DND-41 (cell line): Measurements from ENCODE around the gene FAM111B.

Experiments
- ATAC-seq: fragments of 200-7000 bp; cut with Tn5 transposase; 3 replicates; pipeline ENCODE4 v1.9.1; 2021; ENCODE audit warnings: low read depth; ENCODE audit not compliant: insufficient read depth
- DNase-seq: peaks from one replicate; pipeline ENCODE4 v3.0.0-alpha.2; 2020
- H2AFZ ChIP-seq: 2 replicates; pipeline ENCODE4 v1.6.0; 2012; ENCODE audit warnings: low read depth, low read length
- H3K27ac ChIP-seq: 2 replicates; pipeline ENCODE4 v1.5.1; 2012; ENCODE audit warnings: low read length, inconsistent platforms
- H3K27me3 ChIP-seq: fragments of 200-600 bp; sonication (generic); 2 replicates; pipeline ENCODE4 v1.6.0; 2012; ENCODE audit warnings: low read length, mild to moderate bottlenecking, inconsistent platforms; ENCODE audit not compliant: insufficient read depth, poor library complexity
- H3K36me3 ChIP-seq: 2 replicates; pipeline ENCODE4 v1.5.1; 2012; ENCODE audit warnings: low read length, inconsistent platforms; ENCODE audit not compliant: insufficient read depth
- H3K4me1 ChIP-seq: 2 replicates; pipeline ENCODE4 v1.5.1; 2012; ENCODE audit warnings: mild to moderate bottlenecking, low read length; ENCODE audit not compliant: insufficient read depth
- H3K4me2 ChIP-seq: 2 replicates; pipeline ENCODE4 v1.6.0; 2012; ENCODE audit warnings: mild to moderate bottlenecking, moderate library complexity, low read length, inconsistent platforms; ENCODE audit not compliant: insufficient read depth
- H3K4me3 ChIP-seq, 2 experiments: fragments of 200-600 bp in 1 of 2; shearing (Covaris generic) in 1 of 2; 2 replicates each; pipeline ENCODE4 v1.5.1; 2012 to 2016; ENCODE audit warnings: inconsistent platforms in 2 of 2, low read length in 2 of 2, mild to moderate bottlenecking in 2 of 2, low read depth in 1 of 2, moderate library complexity in 1 of 2
- H3K79me2 ChIP-seq: 2 replicates; pipeline ENCODE4 v1.6.0; 2012; ENCODE audit warnings: low read length, inconsistent platforms; ENCODE audit not compliant: insufficient read depth
- H3K9ac ChIP-seq: 2 replicates; pipeline ENCODE4 v1.6.0; 2012; ENCODE audit warnings: low read depth, mild to moderate bottlenecking, inconsistent platforms, low read length, moderate library complexity
- H3K9me3 ChIP-seq: 2 replicates; pipeline ENCODE4 v1.5.1; 2012; ENCODE audit warnings: low read length, moderate library complexity, mild to moderate bottlenecking, inconsistent platforms; ENCODE audit not compliant: insufficient read depth, severe bottlenecking
- H4K20me1 ChIP-seq: 2 replicates; pipeline ENCODE4 v1.6.0; 2012; ENCODE audit warnings: low read length; ENCODE audit not compliant: insufficient read depth
- CTCF ChIP-seq: IDR thresholded peaks from 2 replicates; pipeline ENCODE4 v1.5.1; 2012; ENCODE audit warnings: borderline replicate concordance, low read length, moderate library complexity, mild to moderate bottlenecking; ENCODE audit not compliant: poor library complexity, severe bottlenecking; ENCODE audit errors: extremely low read depth
- EZH2 ChIP-seq: IDR thresholded peaks from 3 replicates; pipeline ENCODE4 v1.6.1; 2012; ENCODE audit warnings: borderline replicate concordance, low read depth, mild to moderate bottlenecking, moderate library complexity, low read length, inconsistent platforms; ENCODE audit not compliant: severe bottlenecking

Gene FAM111B

GRCh38 chr11:59171508-59172322, 64.7 kb downstream of the FAM111B start, which contains the start of gene DTX4:
Gene DTX4 (plus strand): TSS chr11:59172132. CDS start chr11:59172596, 464 bp downstream.
- H3K9ac ChIP-seq = peak within 1 kb of the TSS; percentile 60
- H3K27ac ChIP-seq = peak within 1 kb of the TSS; percentile 65
- H3K36me3 ChIP-seq = no peaks in the 10 kb centered on the region
- H3K79me2 ChIP-seq = no peaks in the 10 kb centered on the region
- DNase-seq = peak; percentile 91
- peaks cover 3% of the 10 kb centered on the region for H3K27me3 ChIP-seq
- no peaks in the 10 kb centered on the region for H3K9me3 ChIP-seq
- ATAC-seq = peak; percentile 87
- H2AFZ ChIP-seq = peak within 1 kb of the TSS; percentile 85
- H3K4me2 ChIP-seq = peak within 1 kb of the TSS; percentile 83
- H3K4me1 ChIP-seq = peaks cover 18% of the 10 kb centered on the region
- TF ChIP-seq CTCF (peak; percentile 90), EZH2 (no peak)
- H4K20me1 ChIP-seq = no peaks in the 10 kb centered on the region
- H3K4me3 ChIP-seq = peak within 1 kb of the TSS; percentile 19 to 61; a peak in 3 of 4 replicates

- Histone ChIP-seq H3K9me3 (no peaks in the 10 kb centered on the region), H4K20me1 (no peaks in the 10 kb centered on the region), H3K9ac (peak overlapping the region; percentile 60), H3K4me2 (peak overlapping the region; percentile 83), H3K27me3 (peaks cover 3% of the 10 kb centered on the region), H3K4me1 (peaks cover 18% of the 10 kb centered on the region), H3K36me3 (no peaks in the 10 kb centered on the region), H3K79me2 (no peaks in the 10 kb centered on the region), H3K27ac (no peak overlapping the region), H3K4me3 (peak overlapping the region in 1 of 2 experiments; percentile 61; a peak in 3 of 4 replicates), H2AFZ (peak overlapping the region; percentile 85)
- ATAC-seq (peak; percentile 12), DNase-seq (peak; percentile 20)
- TF ChIP-seq EZH2 = no peak
- no peak for TF ChIP-seq CTCF
Observed at GRCh38 chr11:59172345-59173079, 65.5 kb downstream of the FAM111B start.

- Histone ChIP-seq H3K9me3 (no peaks in the 10 kb centered on the region), H3K9ac (no peak overlapping the region), H3K36me3 (no peaks in the 10 kb centered on the region), H2AFZ (no peak overlapping the region), H3K4me3 (peak overlapping the region in 1 of 2 experiments; percentile 61; a peak in 1 of 4 replicates), H3K4me2 (peak overlapping the region; percentile 83), H4K20me1 (no peaks in the 10 kb centered on the region), H3K79me2 (no peaks in the 10 kb centered on the region), H3K27me3 (no peaks in the 10 kb centered on the region), H3K4me1 (peaks cover 18% of the 10 kb centered on the region), H3K27ac (no peak overlapping the region)
- no peak for ATAC-seq
- no peak for TF ChIP-seq CTCF
- no peak for TF ChIP-seq EZH2
- DNase-seq = no peak
Observed at GRCh38 chr11:59173080-59173963, 66.3 kb downstream of the FAM111B start.
